HG03460 (cell line): ENCODE results near the gene AQP4.

Experiments used
- ATAC-seq: cut with Tn5 transposase; IDR thresholded peaks from one replicate; pipeline ENCODE4 v1.9.1; 2021; ENCODE audit not compliant: unreplicated experiment

The AQP4 gene

DNA sequence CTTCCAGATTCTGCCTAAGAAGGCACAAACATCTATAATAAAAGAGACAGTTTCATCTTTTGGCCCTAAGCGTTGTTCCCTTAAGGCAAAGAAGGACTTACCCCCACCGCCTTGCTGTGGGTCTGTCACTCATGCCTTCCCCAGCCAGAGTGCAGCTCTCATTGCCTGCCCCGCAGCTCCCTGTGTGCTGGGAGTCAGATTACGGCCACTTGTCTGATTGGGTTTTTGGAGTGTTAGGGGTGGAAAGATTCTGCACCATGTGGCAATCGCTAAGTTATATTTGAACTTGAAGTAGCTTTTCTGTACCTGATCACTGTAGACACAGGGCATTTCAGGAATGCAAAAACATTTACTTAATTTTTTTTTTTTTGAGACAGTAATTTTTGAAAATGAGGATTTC, at the start of gene AQP4:
AQP4 (minus strand) TSS at position 151 of the 400 bp plus-strand sequence; CDS start at position 133, 18 bp downstream.
- ATAC-seq: no peak

DNA sequence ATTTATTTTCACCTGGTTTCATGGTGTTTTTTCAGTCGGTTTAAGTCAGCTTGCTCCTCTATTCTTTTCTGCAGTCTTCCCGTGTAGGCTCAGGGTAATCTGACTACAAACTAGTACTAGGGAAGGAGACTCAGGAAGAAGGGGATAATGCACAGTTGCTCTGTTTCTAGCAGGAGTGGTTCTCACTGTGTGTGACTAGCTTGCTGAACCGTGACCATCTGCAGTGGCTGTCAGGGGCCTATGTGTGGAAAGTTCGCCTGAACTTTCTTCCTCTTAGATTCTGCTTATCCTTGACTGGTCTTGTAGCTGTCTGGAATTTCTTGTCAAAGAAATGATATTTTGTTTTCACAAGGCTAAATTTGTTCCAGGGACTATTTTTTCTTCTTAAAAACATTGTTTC, 46.3 kb upstream of the AQP4 start:
- ATAC-seq: no peak

DNA sequence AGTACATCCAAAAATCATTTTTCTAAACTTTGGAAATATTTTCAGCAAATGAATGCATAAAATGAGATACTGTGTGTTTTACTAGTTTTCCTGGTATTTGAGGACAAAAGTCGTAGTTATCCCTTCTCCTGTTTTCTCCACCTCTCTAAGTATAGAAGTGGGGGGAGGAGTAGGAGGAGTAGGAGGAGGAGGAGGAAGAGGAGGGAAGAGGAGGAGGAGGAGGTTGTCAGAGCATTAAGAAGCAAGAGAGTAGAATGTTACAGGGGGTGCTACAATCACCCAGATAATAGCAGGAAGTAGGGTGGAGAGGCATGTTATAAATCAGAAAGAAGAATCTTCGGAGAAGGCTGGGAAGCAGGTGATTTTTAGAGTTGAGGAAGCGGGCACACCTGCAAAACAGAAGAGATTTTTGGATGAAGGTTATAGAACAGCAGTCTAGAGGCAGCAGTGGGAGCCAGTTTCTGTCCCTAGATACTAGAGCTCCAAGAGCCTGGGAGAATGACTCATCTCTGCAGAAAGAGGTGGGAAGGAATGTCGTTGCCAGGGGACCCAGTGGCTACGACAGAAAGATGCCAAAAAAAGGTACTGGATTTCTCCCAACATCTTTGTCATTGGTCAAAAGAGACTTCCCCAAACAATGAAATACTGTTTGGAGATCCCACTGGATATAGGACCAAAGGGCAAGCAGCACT, 44.2 kb upstream of the AQP4 start:
- no peak for ATAC-seq

DNA sequence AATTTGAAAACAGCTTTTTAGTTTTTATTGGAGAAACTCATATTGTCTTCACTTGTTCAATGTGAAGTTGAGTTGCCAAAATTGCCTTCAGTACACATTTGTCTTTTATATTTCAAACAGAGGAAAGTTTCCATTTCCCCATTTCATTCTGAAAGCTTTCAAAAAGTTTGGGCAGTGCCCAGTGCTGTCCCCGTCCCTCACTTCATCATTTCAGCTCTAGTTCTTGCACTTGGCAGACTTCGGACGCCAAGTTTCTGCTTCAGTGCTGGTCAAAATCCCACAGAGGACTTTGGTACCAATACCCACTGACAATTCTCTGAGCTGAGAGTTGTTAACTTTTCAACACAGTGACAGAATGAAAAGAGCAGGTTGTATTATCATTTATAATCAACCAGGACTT, 43.4 kb upstream of the AQP4 start:
- ATAC-seq: no peak

GRCh38 chr18:26902291-26902690, 36.8 kb upstream of the AQP4 start:
- ATAC-seq: no peak

GRCh38 chr18:26901020-26901419, 35.5 kb upstream of the AQP4 start:
- ATAC-seq: no peak

DNA sequence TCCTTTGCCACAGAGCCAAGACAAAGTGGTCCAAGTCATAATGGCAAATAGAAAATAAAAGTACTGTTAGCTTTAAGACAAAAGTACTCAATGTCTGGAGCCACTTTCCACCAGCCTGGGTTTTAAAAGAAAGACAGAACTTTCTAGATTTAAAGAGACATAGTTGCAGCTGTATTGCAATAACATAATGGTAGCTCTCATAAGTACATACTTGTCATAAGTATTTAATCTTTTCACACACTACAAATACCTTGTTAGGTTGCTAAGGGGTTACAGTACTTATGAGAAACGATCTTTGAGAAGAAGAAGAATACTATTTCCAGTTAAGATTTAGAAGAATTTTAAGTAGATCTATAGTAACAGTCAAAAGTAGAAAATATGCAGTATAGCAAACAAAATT, 28.9 kb upstream of the AQP4 start:
- no peak for ATAC-seq

DNA sequence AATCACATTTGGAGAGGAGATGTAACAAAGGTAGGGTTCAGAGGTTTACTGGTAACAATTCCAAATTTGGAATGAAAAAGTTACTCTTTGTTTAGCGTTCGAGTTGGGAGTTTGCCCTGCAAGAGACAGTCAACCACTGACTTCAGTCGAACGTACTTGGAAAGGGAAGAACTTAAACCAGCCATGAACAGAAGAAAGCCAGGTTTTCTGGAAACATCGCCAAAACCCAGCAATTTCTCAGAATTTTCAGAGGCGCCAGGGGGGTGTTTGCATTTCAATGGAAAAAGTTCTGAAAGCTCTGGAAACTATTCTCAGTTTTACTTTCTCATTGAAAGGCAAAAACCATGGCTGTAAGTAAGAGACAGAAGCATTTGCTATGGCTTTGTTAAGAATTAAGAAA, 28.5 kb upstream of the AQP4 start:
- ATAC-seq: no peak

DNA sequence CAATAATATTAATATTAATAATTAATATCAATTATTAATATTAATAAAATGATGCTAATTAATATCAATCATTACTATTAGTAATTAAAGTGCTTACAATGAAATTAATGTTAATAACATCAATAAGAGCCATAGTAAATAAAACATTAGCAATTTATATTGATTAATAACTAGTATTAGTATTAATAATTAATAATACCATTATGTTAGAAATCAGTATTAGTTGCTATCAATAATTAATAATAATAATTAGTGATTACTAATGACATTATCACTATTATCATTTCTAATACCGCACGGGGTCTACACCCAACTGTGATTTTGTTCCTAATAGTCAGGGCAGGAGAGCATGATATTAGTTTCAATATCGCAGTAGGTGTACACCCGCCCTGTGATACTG, 22.8 kb upstream of the AQP4 start:
- ATAC-seq: no peak

- no peak for ATAC-seq
Measured at GRCh38 chr18:26875040-26875654, 9.6 kb upstream of the AQP4 start.

DNA sequence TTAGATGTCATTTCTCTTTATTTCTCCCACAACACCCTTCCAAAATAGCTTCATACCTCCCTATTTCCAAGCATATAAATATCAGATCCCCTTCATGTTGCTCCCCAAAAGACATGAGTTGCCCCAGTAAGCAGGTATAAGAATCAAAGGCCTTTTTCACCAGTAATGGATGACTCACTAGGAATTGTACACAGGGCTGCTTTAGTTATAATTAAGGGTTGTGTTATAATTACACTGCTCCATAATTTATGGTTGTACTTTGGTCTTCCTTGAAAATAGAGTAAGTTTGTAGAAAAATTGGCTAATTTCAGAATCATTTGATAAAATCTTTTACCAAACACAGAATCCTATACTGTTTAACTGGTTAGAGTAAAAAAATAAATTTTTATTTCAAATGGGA, 8.8 kb upstream of the AQP4 start:
- ATAC-seq: no peak

DNA sequence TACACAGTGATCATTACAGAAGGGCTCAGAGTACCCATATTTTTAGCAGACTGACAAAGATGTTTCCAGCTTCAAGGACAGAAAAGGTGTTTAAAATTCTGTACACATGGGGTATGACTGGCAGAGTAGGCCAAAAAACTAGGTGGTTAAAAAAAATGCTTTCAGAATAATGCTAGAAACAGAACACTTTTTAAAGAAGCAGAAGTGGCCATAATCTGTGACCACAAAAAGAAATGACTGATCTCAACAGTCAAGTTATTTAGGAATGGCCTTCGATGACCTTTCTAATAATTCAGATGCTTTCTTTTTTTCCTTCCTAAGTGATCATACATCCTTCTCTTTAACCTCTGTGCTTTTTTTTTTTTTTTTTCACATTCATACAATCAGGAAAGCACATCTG, 4.1 kb upstream of the AQP4 start:
- no peak for ATAC-seq

GRCh38 chr18:26868968-26869586, 3.6 kb upstream of the AQP4 start:
- no peak for ATAC-seq

- no peak for ATAC-seq
Measured at GRCh38 chr18:26867471-26867870, 2.0 kb upstream of the AQP4 start.

DNA sequence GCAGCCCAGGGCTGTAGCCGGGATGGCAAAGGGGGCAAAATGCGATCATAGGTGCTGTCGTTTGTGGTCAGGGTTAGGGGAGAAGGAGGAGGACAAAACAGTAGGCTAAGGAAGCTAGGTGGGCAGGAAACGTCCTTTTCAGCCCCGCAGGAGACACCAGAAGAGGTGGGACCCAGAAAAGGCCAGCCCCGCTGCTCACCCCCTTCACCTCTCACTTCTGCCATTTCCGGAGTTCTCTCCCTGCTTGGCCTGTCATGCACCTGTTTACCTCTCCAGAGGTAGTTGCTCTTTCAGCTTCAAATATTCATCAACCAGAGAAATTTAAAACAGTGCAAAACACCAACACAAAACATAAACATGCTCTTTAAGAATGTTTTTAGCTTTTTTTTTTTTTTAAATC, 849 bp downstream of the AQP4 start:
- ATAC-seq: no peak

GRCh38 chr18:26863921-26864497, 1.5 kb downstream of the AQP4 start:
- no peak for ATAC-seq

DNA sequence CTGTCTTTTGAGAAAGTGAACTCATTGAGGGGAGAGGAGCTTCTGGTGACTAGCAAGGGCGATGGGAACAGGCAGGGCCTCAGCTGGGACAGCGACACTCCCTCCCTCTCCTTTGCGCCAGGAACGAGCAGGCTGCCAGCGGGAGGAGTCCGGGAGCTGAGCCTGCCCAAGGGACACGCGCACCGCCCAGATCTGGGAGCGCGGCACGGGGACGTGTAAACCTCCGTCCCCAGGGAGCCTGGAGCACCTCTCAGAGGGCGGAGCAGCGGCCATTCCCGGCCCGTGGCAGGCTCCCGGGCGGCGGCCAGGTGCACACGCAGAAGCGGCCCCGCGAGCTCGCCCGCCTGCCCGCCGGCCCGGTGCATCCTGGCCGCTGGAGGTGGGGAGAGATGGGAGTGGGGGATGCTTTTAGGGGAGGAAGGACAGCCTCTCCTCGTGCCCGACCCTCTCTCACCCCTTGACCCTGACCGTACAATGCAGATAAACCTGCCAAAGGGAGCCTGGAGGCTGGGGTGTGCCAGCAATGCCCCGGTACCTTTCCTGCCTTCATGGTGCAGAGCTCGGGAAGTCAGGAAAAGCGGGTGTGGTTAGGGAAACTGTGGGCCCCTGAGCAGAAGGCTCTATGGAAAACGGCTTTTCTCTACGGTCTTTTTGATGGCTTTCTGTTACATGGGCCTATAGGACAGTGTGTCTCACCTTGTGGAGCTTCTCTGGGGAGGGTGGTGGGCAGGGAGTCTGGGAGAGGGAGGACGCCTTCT, 2.2 kb downstream of the AQP4 start:
- no peak for ATAC-seq

GRCh38 chr18:26862084-26862483, 3.4 kb downstream of the AQP4 start:
- ATAC-seq: no peak

- ATAC-seq: no peak
Measured at GRCh38 chr18:26854292-26854881, 11.1 kb downstream of the AQP4 start.

- ATAC-seq: no peak
Measured at GRCh38 chr18:26853401-26853800, 12.1 kb downstream of the AQP4 start.

DNA sequence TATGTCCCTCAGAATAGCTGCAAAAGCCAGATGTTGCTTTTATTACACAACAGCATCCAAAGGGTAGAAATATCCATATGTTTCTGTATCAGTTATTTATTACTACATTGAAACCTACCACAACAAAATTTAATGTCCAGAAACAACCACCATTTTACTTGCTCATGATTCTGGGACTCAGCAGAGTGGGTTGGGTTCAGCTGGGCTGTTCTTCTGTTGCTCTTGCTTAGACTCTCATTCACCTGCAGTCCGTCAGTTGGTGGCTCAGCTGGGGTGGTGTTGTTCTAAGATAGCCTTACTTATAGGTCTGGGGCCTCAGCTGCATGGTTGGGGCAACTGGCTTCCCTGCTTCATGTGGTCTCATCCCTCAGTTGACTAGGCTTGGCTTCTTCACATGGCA, 21.7 kb downstream of the AQP4 start:
- no peak for ATAC-seq
